ENCODE results near the gene P2RX3. TPM values are rescaled to one million over a fixed set of nuclear protein-coding genes. Genes with fewer than 3 reads are reported as not detected.
A peak's percentile ranks its signal among the peaks of the same experiment; 100 is the strongest.

The P2RX3 gene
- total and polyA plus RNA-seq, 2 donors, result 0.02 to 0.76 TPM

DNA sequence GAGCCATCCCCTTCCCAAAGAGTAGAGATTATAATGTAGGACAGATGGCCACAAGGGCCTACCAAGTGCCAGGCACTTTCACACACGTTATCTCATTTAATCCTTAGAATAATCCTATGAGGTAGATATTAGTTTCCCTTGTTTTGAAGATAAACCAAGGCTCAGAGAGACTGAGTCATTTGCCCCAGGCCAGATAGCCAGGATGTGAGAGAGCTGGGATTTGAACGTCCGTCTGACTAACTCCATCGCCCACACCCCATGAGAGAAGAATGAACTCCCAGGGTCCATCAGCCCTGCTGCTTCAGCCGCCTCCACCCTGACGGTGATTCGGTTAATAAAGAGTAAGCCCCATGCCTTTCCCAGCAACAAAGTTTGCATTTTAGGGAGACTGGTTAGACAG is 32.1 kb downstream of the P2RX3 start:
- Histone ChIP-seq H3K27me3 (ENCODE audit: control insufficient read depth in 2 of 2, insufficient read depth in 1 of 2, low read length in 1 of 2) (peaks cover 0 to 2% of the 10 kb centered on the region in 2 donors), H3K4me1 (ENCODE audit: control insufficient read depth in 2 of 2, insufficient read depth in 2 of 2, low read length in 2 of 2) (no peaks in the 10 kb centered on the region), H3K36me3 (ENCODE audit: control insufficient read depth in 2 of 2, insufficient read depth in 2 of 2, low read length in 1 of 2) (no peaks in the 10 kb centered on the region), H3K27ac (ENCODE audit: low read depth in 1 of 2, low read length in 1 of 2) (no peak overlapping the region), H3K4me3 (ENCODE audit: low read length in 2 of 2) (no peak overlapping the region), H3K9me3 (ENCODE audit: control insufficient read depth in 2 of 2, insufficient read depth in 1 of 2, low read length in 1 of 2) (no peaks in the 10 kb centered on the region)
- DNase-seq (ENCODE audit: low read depth in 6 of 9, low spot score in 9 of 9), result no peak
- WGBS, result 98% methylated on average over 7 of the region's 7 CpGs

DNA sequence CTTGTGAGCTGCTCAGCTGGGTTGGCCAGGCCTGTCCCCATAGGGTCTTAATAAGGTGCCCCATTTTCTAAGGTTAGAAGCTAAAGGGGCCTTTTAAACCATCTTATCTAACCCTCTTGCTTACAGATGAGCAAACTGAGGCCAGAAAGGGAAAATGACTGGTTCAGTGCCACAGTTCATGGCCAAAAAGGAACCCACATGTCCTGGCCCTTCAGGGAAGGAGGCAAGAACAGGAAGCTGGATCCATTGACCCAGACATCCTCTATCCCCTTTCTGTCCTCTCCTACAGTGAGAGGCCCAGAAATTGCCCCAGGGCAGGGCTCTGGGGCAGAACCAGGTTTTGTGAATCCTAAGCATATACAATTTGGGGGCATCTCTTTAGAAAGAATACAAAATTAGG is 32.8 kb downstream of the P2RX3 start:
- no peak for DNase-seq (ENCODE audit: low read depth in 6 of 9, low spot score in 9 of 9)
- H3K4me1 ChIP-seq (ENCODE audit: control insufficient read depth in 2 of 2, insufficient read depth in 2 of 2, low read length in 2 of 2), result no peaks in the 10 kb centered on the region
- H3K36me3 ChIP-seq (ENCODE audit: control insufficient read depth in 2 of 2, insufficient read depth in 2 of 2, low read length in 1 of 2), result no peaks in the 10 kb centered on the region
- H3K27me3 ChIP-seq (ENCODE audit: control insufficient read depth in 2 of 2, insufficient read depth in 1 of 2, low read length in 1 of 2), result peaks cover 0 to 2% of the 10 kb centered on the region in 2 donors
- no peaks in the 10 kb centered on the region for H3K9me3 ChIP-seq (ENCODE audit: control insufficient read depth in 2 of 2, insufficient read depth in 1 of 2, low read length in 1 of 2)
- no peak overlapping the region for H3K4me3 ChIP-seq (ENCODE audit: low read length in 2 of 2)
- no peak overlapping the region for H3K27ac ChIP-seq (ENCODE audit: low read depth in 1 of 2, low read length in 1 of 2)

DNA sequence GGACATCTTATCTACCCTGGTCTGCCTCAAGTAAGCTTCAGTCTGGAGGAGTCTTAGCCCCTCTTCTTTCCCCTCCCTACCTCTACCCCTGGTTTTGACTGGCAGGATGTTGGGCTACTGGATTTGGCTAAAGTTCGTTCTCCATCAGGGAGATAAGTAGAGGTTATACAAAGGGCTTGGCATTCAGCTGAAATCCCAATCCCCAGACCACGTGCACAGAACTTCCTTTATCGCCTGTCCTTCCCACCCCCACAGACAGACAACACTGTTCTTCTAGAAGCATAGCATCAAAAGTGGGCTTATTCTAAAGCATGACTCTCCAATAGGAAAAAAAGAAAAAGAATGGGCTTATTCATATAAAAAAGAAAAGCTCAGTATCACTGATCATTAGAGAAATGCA is 35.0 kb downstream of the P2RX3 start:
- Histone ChIP-seq H3K36me3 (ENCODE audit: control insufficient read depth in 2 of 2, insufficient read depth in 2 of 2, low read length in 1 of 2) (no peaks in the 10 kb centered on the region), H3K4me1 (ENCODE audit: control insufficient read depth in 2 of 2, insufficient read depth in 2 of 2, low read length in 2 of 2) (no peaks in the 10 kb centered on the region), H3K27ac (ENCODE audit: low read depth in 1 of 2, low read length in 1 of 2) (no peak overlapping the region), H3K9me3 (ENCODE audit: control insufficient read depth in 2 of 2, insufficient read depth in 1 of 2, low read length in 1 of 2) (peaks cover 0 to 1% of the 10 kb centered on the region in 2 donors), H3K27me3 (ENCODE audit: control insufficient read depth in 2 of 2, insufficient read depth in 1 of 2, low read length in 1 of 2) (peaks cover 0 to under 1% of the 10 kb centered on the region in 2 donors), H3K4me3 (ENCODE audit: low read length in 2 of 2) (no peak overlapping the region)
- DNase-seq (ENCODE audit: low read depth in 6 of 9, low spot score in 9 of 9), result no peak
- WGBS, result 87% methylated on average over 3 of the region's 3 CpGs

DNA sequence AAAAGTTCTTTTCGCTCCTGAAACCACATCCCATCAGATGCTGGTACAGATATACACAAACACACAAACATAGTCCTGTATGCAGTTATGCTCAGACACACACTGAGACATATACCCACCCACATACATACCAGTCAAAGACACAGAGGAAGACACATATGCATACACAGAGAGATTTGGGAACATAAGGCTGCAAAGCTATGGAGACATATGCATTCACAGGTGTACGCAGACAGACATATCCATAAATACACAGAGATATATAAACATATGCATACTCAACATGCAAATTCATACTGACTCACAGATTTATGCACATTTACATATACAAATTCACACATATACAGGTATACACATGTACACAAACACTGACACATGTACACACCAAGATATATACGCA is 36.8 kb downstream of the P2RX3 start:
- DNase-seq (ENCODE audit: low read depth in 6 of 9, low spot score in 9 of 9), result no peak
- Histone ChIP-seq H3K4me3 (ENCODE audit: low read length in 2 of 2) (no peak overlapping the region), H3K36me3 (ENCODE audit: control insufficient read depth in 2 of 2, insufficient read depth in 2 of 2, low read length in 1 of 2) (no peaks in the 10 kb centered on the region), H3K27ac (ENCODE audit: low read depth in 1 of 2, low read length in 1 of 2) (no peak overlapping the region), H3K4me1 (ENCODE audit: control insufficient read depth in 2 of 2, insufficient read depth in 2 of 2, low read length in 2 of 2) (no peaks in the 10 kb centered on the region), H3K9me3 (ENCODE audit: control insufficient read depth in 2 of 2, insufficient read depth in 1 of 2, low read length in 1 of 2) (peaks cover 0 to 1% of the 10 kb centered on the region in 2 donors), H3K27me3 (ENCODE audit: control insufficient read depth in 2 of 2, insufficient read depth in 1 of 2, low read length in 1 of 2) (no peaks in the 10 kb centered on the region)
- 94% methylated on average over 3 of the region's 3 CpGs for WGBS

DNA sequence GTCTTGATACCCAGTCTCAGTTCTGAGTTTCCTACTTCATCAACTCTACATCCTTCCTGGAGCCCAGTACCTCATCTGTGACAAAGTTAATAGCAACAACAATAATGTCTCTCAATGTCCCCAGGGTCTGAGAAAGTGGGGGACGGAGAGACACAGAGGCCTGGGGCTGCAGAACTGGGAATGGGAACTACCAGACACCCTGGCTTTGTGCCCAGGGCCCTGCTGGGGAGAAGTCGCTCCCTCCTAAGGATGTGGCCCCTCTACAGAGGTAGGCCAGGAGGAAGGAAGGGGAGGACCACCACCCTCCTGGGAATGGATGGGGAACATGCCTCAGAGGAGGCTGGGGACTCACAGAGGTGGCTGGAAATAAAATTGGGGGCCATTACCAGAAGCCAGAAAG is 37.3 kb downstream of the P2RX3 start:
- Histone ChIP-seq H3K4me3 (ENCODE audit: low read length in 2 of 2) (no peak overlapping the region), H3K36me3 (ENCODE audit: control insufficient read depth in 2 of 2, insufficient read depth in 2 of 2, low read length in 1 of 2) (no peaks in the 10 kb centered on the region), H3K27me3 (ENCODE audit: control insufficient read depth in 2 of 2, insufficient read depth in 1 of 2, low read length in 1 of 2) (no peaks in the 10 kb centered on the region), H3K4me1 (ENCODE audit: control insufficient read depth in 2 of 2, insufficient read depth in 2 of 2, low read length in 2 of 2) (no peaks in the 10 kb centered on the region), H3K9me3 (ENCODE audit: control insufficient read depth in 2 of 2, insufficient read depth in 1 of 2, low read length in 1 of 2) (peaks cover 0 to 1% of the 10 kb centered on the region in 2 donors), H3K27ac (ENCODE audit: low read depth in 1 of 2, low read length in 1 of 2) (no peak overlapping the region)
- 81% methylated on average over 2 of the region's 2 CpGs for WGBS
- no peak for DNase-seq (ENCODE audit: low read depth in 6 of 9, low spot score in 9 of 9)

DNA sequence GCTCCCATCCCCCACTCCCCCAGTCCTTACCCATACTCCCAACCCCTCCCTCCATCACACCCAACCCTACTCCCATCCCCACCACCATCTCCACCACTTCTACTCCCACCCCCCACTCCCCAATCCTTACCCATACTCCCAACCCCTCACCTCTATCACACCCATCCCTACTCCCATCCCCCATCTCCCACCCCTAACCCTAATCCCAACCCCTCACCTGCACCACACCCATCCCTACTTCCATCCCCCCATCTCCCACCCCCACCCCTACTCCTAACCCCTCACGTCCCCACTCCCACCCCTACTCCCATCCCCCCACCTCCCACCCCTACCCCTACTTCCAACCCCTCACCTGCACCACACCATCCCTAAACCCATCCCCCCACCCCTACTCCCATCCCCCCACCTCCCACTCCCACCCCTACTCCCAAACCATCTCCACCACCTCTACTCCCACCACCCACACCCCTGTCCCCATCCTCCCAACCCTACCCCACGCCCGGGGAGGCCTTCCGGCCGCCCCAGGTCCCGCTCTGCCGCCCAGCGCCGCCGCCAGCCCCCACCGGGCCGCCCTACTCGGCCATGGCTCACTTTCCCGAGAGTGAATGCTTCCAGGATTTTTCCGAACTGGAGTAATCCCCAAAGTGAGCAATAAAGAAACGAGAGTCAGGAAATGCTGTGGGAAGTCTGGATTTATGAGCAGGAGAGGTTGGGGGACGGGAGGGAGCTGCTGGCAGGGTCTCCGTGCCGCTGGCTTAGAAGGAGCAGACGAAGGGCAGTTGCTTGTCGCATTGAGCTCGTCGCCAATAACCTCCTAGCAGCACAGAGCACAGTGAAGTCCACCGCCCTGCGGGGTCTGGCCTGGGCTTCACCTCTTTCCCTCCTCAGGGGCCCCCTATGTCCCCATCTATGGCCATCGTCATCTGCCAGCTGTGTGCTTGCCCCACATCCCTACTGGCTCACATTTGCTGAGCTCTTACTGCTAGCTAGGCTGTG is 38.2 kb downstream of the P2RX3 start:
- Histone ChIP-seq H3K27me3 (ENCODE audit: control insufficient read depth in 2 of 2, insufficient read depth in 1 of 2, low read length in 1 of 2) (no peaks in the 10 kb centered on the region), H3K4me3 (ENCODE audit: low read length in 2 of 2) (no peak overlapping the region), H3K9me3 (ENCODE audit: control insufficient read depth in 2 of 2, insufficient read depth in 1 of 2, low read length in 1 of 2) (peaks cover 0 to 1% of the 10 kb centered on the region in 2 donors), H3K36me3 (ENCODE audit: control insufficient read depth in 2 of 2, insufficient read depth in 2 of 2, low read length in 1 of 2) (no peaks in the 10 kb centered on the region), H3K4me1 (ENCODE audit: control insufficient read depth in 2 of 2, insufficient read depth in 2 of 2, low read length in 2 of 2) (no peaks in the 10 kb centered on the region), H3K27ac (ENCODE audit: low read depth in 1 of 2, low read length in 1 of 2) (no peak overlapping the region)
- WGBS, result 81% methylated on average over 26 of the region's 26 CpGs
- DNase-seq (ENCODE audit: low read depth in 6 of 9, low spot score in 9 of 9), result no peak

DNA sequence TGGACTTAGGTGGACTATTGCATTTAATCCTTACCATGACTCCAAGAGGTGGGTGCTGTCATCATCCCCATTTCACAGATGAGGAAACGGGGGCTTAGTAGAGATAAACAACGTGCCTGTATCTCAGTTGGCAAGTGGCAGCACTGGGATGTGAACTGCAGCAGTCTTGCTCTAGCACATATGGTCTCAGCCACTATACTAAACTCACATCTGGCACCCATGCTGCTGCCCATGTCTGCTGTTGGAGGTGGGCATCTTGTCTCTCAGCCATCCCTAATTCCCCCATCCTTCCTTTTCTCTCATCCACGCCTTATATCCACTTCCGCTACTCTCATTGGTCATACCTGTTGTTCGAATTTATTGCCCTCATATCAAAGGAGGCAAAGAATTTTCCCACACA is 39.0 kb downstream of the P2RX3 start:
- H3K9me3 ChIP-seq (ENCODE audit: control insufficient read depth in 2 of 2, insufficient read depth in 1 of 2, low read length in 1 of 2), result peaks cover 0 to 1% of the 10 kb centered on the region in 2 donors
- H3K27ac ChIP-seq (ENCODE audit: low read depth in 1 of 2, low read length in 1 of 2), result no peak overlapping the region
- no peak overlapping the region for H3K4me3 ChIP-seq (ENCODE audit: low read length in 2 of 2)
- H3K27me3 ChIP-seq (ENCODE audit: control insufficient read depth in 2 of 2, insufficient read depth in 1 of 2, low read length in 1 of 2), result no peaks in the 10 kb centered on the region
- no peak for DNase-seq (ENCODE audit: low read depth in 6 of 9, low spot score in 9 of 9)
- no peaks in the 10 kb centered on the region for H3K36me3 ChIP-seq (ENCODE audit: control insufficient read depth in 2 of 2, insufficient read depth in 2 of 2, low read length in 1 of 2)
- 89% methylated on average over 5 of the region's 5 CpGs for WGBS
- H3K4me1 ChIP-seq (ENCODE audit: control insufficient read depth in 2 of 2, insufficient read depth in 2 of 2, low read length in 2 of 2), result no peaks in the 10 kb centered on the region

DNA sequence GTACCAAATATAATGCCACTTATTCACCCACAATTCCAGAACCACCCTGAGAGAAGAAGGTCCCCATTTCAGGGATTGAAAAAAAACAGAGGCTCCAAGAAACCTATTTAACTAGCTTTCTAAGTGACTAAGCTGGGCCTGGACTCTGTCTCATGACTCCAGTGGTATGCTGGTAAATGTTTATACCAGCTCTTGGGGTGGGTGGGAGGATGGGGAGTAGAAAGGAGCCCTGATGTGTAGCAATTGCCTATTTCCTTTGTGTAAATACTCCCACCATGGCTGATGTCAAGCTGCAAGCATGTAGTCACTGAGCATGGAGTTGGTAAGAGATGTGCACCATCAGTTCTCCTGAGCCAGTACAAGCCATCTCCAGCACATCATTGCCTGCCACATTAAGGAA is 40.0 kb downstream of the P2RX3 start:
- H3K4me3 ChIP-seq (ENCODE audit: low read length in 2 of 2), result no peak overlapping the region
- no peaks in the 10 kb centered on the region for H3K27me3 ChIP-seq (ENCODE audit: control insufficient read depth in 2 of 2, insufficient read depth in 1 of 2, low read length in 1 of 2)
- H3K27ac ChIP-seq (ENCODE audit: low read depth in 1 of 2, low read length in 1 of 2), result no peak overlapping the region
- peaks cover 0 to 1% of the 10 kb centered on the region in 2 donors for H3K9me3 ChIP-seq (ENCODE audit: control insufficient read depth in 2 of 2, insufficient read depth in 1 of 2, low read length in 1 of 2)
- no peaks in the 10 kb centered on the region for H3K36me3 ChIP-seq (ENCODE audit: control insufficient read depth in 2 of 2, insufficient read depth in 2 of 2, low read length in 1 of 2)
- H3K4me1 ChIP-seq (ENCODE audit: control insufficient read depth in 2 of 2, insufficient read depth in 2 of 2, low read length in 2 of 2), result no peaks in the 10 kb centered on the region
- no peak for DNase-seq (ENCODE audit: low read depth in 6 of 9, low spot score in 9 of 9)

DNA sequence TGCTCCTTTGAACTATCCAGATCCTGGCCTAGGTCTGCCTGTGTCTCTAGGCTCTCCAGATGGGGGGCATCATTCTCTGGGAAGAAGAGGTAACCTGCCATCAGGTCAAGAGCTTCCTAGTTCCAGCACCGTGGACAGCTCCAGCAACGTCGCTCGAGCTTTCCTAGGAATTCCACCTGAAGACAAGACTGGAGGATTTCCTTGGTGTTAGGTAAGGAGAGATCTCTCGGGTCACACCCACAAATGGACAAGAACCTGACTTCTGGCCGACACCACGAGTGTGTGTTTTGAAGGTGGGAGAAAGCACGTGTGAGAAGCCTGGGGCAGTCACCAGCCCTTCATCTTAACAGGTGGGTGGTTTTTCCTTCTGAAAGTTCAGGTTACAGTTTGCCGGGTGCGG is 41.6 kb downstream of the P2RX3 start:
- Histone ChIP-seq H3K36me3 (ENCODE audit: control insufficient read depth in 2 of 2, insufficient read depth in 2 of 2, low read length in 1 of 2) (no peaks in the 10 kb centered on the region), H3K27ac (ENCODE audit: low read depth in 1 of 2, low read length in 1 of 2) (no peak overlapping the region), H3K27me3 (ENCODE audit: control insufficient read depth in 2 of 2, insufficient read depth in 1 of 2, low read length in 1 of 2) (no peaks in the 10 kb centered on the region), H3K4me3 (ENCODE audit: low read length in 2 of 2) (no peak overlapping the region), H3K4me1 (ENCODE audit: control insufficient read depth in 2 of 2, insufficient read depth in 2 of 2, low read length in 2 of 2) (no peaks in the 10 kb centered on the region), H3K9me3 (ENCODE audit: control insufficient read depth in 2 of 2, insufficient read depth in 1 of 2, low read length in 1 of 2) (peaks cover 0 to 1% of the 10 kb centered on the region in 2 donors)
- DNase-seq (ENCODE audit: low read depth in 6 of 9, low spot score in 9 of 9), result peak in 2 of 9 donors; percentile 8 to 12
- 41% methylated on average over 10 of the region's 10 CpGs for WGBS
